Umbilical cord (tissue), 2 donors: ENCODE results near the gene CADM1. TPM values are rescaled to one million over a fixed set of nuclear protein-coding genes. Genes with fewer than 3 reads are reported as not detected.
A peak's percentile ranks its signal among the peaks of the same experiment; 100 is the strongest.

Experiments
- DNase-seq: peaks from one replicate; pipeline ENCODE4 v3.0.0-alpha.2; 2015; ENCODE audit warnings: low spot score
- total RNA-seq: library from RNA; depleted of rRNA; stranded (reverse); fragments of >200 nt; gene quantifications from one replicate; pipeline ENCODE4 v1.2.3, GENCODE V29; 2014; ENCODE audit warnings: low replicate concordance; ENCODE audit not compliant: insufficient read depth

Gene CADM1
- total RNA-seq, 1 donor from 2014 or later = 68.1 TPM

DNA sequence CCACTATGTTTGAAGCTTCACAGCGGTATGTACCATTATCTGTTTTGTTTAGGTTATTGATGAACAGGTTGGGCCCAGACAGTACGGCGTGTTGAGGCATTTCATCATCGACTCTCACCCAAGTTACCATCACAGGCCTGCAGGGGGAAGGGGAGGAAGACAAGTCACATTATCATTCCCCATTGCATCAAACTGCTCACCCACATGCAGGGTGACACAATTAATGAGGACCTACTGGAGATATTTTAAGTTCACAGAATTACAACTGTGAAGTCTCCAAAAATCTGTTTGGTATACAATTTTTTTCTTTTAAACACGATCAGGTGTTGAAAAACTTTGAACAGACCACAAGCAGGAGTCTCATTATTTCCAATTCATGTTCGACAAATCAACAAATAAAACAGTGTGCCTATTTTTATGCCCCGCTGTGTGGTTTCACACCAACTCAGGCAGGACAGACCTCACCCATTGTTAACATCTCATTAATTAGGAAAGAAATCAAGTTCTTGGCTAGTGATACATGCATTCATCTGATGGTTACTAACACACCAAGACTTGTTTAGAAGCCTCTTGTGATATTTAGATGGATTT is 289.5 kb downstream of the CADM1 start:
- no peak for DNase-seq

DNA sequence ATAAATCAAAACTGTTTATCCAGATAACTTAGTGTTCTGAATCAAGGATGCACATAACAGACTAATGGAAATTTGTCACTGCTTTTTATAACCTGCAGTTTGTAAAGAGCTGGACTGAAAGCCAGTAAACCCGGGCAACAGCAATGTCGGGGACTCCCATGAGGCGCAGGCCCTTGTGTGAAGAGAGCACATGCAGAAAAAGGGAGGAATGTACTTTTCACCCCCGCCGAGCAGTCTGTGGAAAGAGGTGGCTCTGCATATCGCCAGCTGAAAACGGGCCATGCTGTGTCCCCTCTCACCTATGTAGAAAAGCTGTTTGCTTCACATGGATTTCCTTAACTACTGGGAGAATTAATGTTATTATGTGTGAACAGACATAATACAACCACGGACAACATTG is 291.2 kb downstream of the CADM1 start:
- no peak for DNase-seq

DNA sequence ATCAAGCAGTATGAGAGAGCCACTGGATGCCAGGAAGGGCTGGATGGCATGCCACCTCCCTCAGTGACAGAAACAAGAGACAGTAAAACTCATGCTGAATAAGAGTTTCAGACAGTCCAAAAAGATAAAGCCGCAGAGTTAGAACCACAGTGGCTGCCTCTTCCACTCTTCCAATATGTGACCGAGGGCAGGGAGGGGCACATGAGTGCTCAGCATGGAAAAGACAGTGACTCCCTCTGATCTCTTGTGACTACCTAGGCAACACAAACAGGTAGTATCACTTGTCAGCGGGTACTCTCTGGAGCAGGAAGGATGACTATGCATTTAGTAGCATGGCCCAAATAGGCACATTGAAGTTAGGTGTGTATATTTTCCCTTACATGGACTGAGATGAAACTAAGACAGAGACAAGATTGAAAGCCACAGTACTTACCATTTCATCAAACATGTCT is 295.4 kb downstream of the CADM1 start:
- DNase-seq = no peak

DNA sequence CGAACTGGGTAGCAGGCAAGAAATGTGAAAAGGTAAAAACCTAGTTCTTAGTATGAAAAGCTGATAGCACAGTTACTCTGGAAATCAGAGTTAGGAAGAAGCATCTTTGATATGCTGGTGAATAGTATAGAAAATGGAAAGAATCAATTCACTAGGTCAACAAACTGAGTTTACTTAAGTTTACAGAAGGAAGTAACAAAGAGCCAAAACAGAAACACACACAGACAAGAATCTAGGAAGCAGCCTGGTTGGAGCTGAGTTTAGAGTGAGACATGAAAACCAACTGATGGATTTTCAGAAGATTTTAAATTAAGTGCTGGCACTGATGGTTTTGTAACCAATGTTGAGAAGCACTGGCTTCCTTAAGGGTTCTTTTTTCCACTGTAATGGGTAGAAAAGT is 296.3 kb downstream of the CADM1 start:
- no peak for DNase-seq

DNA sequence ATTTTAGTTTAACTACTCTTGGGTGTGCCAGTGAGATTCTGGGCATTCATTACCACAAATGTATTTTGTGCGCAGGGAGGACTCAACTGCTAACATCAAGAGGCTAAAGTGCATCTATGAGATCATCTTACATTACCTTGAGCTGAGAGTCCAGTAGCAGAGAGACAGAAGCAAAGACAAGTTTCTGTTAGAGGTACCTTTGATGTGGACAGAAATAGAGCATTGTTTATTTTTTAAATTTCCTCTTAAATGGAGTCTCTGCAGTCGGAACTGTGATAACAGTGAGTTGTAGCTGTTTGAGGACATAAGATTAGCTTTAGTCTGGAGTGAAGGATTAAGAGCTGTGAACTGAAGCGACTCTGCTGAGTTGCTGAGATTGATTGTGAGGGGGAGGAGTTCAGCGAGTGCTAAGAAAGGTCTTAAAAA is 297.0 kb downstream of the CADM1 start:
- no peak for DNase-seq

DNA sequence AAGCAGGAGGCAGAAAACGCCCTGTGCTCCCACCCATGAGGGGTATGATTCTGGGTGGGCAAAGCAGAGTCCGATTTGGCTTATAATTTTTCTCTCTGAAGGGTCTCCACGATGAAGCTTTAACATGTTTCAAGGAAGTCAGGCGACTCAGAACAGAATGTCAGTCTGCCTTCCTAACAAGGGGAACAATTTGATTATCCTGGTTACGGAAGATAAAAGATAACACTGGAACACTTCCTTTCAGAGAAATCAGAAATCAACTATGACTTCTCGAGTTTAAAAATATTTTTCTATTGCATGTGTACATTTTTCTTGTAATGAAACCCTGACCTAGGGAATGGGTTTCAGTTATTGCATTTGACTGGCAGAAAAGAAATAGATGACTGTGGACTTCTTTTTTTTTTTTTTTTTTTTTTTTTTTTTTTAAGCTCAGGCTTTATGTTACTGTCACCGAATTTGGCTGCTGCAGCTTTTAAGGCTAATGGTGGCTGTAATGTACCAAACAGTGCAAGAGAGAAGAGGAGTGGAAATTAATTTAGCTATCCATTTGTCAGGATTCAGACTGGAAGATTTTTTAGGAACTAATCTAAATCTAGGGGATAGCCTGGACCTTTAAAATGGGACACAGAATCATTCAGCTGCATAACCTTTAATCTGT is 297.7 kb downstream of the CADM1 start:
- no peak for DNase-seq

DNA sequence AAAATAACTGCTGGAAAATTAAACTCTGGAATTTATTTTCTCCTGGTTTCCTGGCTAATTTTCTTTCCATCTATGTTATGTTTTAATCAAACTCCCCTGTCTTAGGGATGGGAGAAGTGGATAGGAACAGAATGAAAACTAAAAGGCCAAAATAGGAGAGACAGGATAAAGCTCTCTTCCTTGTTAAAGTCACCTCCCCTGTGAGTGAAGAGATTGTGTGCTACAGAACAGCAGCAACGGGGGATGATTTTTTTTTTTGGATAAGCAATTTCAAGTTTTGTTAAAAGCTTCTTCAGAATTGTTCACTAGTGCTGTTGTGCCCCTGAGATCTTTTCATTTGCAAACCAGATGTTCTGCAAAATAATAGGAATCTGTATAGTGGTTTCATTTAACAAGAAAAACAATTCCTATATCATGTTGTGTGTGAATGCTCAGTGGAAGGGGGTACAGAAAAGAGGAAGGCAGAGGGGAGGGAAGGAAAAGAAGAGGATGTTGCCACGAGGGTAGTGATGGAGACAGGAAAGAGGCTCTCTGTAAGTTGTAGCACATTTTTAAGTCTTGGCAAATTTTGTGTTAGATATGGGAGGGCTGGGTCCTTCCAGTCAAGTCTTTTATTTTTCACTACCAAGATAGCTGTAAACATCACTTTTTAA is 301.2 kb downstream of the CADM1 start:
- no peak for DNase-seq

DNA sequence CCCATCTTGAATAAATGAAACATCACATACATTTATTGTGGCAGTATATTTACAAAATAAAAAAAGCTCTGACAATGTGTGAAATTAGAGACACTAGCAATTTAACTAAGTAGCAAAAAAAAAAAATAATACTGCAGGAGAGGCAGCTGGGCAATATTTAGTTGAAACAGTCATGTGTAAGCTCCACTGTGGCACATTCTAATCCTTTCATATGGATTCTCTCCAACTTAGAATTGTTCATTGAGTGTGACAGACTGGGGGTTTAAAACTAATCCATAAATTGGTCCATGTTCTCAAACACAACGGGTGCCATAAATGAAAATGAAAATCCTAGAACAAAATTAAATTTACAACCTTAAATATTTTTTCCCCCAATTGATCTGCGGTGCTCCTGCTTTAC is 302.1 kb downstream of the CADM1 start:
- no peak for DNase-seq

DNA sequence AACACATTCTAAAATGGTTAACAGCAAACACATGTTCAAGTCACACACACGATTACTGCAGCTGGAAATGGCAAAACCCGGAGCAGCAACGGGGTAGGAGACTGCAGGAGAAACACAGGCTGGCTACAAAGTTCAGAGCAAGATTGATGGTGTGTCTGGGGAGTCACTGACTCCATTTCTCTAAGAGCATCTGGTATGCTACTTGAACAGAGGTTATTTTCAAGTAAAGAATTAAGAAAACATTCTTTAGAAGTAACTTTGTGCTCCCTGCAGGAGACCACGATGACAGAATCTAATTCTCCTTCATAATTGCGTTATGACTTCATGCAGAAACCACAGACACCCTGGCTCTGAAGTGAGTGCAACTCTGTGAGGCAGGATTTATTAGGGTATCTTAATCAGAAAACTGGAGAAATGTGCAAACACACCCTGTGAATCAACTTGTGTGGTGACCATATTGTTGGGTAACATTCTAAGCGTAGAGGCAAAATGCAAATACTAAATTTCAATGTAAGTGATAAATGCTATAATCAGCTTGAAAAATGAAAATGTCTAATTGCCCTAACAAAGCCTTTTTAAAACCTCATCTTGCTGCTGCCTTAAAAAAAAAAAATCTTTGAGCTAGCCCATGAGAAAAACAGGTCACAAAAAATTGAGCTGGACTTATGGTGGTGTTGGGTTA is 303.0 kb downstream of the CADM1 start:
- peak; percentile 55 for DNase-seq

DNA sequence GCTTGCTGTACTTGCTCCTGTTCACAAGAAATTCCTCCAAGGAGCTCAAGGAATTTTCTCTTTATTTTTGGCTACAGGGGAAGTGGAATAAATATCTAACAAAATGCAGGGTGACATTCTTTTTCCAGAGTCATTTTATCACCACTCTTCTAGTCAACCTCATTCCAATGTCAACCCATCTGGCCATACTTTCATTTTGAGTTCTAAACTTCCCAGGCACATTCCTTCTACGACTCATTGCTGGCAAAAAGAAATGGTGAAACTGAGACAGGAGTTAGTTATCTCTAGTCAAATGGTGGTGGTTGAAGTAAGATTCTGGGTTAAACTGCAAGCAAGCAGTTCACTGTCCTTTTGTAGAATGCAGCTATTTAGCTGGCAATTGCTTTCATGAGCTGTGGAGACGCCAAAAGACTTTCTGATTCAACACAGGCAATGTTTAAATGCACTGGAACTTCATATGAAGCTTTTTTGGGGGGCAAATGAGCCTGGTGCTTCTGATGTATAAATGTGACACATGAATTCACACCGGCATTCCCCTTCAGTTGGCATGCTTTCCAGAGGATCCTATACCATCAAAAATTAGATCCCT is 304.6 kb downstream of the CADM1 start:
- DNase-seq = no peak

DNA sequence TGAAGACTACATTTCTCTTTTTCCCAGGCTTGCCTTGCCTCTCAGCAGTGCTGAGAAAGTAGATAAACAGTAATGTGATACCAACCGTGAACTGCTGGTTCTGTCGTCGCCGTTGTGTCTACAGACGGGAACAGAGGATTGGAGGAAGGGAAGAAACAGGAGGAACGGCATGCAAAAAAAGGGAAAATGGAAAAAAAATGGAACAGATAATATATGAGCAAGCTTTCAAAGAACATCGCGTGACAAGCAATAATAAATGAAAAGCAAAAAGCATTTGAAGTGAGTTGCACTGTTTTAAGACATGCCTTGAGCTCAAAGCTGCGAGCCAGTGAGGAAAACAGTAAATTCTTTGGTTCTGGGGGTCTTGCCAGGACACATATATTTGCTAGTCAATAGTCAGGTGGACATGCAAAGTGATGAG is 305.9 kb downstream of the CADM1 start:
- DNase-seq = no peak

DNA sequence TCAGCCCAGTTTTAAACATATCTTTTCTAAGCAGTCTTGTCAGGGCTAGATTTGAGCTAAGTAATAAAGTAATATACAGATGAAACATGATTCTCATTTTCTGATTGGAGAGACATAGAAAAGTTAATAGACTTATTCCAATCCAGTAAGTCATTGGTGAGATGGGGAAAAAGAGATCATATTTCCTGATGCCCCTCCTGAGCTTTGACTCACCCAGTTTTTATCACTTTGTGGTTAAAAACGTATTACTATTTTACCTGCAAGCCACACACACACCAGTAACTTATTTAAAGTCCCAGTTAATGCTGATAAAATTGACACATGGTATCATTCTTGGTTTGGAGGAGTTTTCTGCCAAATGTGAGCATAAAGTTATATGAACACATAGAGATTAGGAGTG is 306.8 kb downstream of the CADM1 start:
- DNase-seq = no peak

DNA sequence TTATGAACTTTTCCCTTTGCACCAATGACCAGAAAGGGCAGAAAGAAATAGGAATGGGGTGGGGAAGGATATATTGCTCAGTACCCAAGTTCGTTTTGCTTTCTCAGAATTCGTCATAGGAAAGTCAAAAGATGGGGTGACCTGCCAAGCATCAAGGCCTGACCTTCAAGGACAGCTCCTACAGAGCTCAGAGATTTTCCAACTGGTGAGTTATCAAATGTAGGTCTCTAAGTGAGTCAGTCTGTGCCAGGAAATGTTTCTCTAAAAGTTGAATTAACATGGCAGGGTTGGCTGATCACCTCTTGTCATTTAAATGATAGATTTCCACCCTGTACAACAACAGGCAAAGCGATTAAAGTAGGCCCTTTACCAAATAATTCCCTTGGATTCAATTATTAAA is 307.2 kb downstream of the CADM1 start:
- no peak for DNase-seq

DNA sequence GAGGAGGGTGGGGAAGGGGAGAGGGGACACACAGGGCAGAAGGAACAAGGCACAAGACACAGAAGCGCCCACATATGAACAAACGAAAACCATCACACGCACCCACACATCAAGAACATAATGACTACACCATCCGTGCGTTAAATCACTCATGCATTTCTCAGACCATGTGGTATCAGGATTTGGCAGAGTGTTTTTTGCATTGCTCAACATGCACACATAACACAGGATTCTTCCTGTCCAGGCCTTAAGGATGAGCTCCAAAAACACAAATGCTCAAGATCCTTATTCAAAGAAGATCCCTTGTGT is 309.5 kb downstream of the CADM1 start:
- peak; percentile 78 for DNase-seq

DNA sequence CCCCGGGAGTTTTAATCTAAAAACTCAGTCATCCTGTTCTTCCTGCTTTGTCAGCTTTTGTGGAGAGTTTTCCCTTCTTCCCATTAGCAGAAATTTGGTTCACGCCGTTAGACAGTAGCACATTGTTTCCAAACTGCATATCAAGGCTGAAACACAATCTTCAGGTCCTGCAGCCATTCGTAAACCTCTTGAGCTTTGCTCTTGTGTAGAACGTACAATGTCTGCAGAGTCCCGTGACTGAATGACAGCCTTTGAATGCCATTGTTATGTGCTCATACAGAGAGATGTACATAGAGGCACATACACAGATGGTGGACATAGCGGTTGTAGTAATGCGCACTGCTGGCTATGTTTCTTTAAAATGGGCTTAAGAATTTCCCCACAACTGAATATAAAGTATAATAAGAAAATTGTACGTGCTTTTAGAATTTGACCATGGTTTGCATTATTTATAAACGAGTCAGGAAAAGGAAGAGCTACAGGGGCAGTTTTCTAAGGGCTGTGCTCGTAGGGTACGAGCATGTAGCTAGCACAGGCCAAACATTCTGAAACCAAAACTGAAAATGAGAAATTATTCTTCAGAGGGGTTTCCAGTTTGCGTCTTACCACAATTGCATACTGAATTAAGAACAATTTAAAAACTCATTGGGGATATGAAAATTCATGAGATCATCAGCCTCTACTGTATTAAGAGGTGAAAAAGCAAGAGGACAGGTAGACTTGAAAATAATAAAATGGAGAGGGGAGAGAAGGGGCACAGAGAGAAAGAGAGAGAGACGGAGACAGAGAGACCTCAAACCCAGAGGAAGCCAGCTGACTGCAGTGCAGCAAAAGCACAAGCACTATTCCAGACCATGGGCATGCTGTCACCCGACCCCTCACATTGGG is 310.1 kb downstream of the CADM1 start:
- no peak for DNase-seq

DNA sequence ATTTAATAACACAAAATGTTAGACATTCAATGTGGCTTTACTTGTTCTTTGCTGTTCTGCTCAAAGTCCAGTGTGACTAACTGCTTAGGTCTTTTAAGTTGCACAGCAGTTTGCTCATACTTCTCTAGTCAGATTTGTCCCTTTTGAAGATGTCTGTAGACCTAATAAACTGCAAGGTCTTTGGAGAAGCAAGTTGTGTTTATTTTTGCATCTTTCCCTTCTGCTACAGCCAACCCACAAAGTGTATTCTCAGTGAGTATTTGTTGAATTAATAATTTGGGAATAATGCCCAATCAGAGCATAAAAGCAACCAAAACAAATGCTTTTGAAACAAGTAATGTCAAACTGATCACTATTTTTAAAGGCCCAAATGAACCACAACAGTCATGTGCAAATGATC is 312.5 kb downstream of the CADM1 start:
- DNase-seq = no peak

DNA sequence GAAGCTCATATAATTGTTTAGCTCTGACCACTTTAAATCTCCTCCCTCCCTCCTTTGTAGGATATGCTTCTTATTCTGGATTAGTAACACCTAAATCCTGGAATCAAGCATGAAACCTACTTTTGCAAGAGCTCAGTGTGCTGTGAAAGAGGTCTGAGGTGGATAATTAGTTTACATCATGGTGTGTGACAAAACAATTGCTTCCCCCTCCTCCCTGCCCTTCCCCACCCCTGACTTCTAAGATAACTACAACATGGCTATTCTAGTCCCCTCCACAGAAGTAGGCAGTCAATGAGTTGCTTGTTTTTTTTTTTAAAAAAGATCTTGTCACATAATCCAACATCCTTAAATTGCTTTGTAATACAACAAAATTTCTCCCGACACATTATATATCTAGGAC is 314.0 kb downstream of the CADM1 start:
- DNase-seq = no peak

DNA sequence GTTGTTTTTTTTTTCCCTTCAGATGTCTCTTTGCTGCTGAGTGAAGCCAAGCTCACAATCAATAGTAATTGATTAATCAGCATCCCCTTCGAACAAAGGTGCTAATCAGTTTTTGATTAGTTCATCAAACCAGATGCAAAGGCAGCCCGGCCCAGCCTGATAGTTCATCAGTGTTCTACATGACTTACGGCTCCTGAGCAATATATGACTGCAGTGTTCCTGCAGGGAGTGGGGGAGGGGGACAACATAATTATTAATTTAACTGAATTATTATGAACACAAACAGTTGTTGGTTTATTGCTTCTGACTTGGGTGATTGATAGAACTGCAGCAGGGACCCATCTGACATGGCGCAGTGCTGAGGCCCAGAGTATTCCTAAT is 315.3 kb downstream of the CADM1 start:
- no peak for DNase-seq

DNA sequence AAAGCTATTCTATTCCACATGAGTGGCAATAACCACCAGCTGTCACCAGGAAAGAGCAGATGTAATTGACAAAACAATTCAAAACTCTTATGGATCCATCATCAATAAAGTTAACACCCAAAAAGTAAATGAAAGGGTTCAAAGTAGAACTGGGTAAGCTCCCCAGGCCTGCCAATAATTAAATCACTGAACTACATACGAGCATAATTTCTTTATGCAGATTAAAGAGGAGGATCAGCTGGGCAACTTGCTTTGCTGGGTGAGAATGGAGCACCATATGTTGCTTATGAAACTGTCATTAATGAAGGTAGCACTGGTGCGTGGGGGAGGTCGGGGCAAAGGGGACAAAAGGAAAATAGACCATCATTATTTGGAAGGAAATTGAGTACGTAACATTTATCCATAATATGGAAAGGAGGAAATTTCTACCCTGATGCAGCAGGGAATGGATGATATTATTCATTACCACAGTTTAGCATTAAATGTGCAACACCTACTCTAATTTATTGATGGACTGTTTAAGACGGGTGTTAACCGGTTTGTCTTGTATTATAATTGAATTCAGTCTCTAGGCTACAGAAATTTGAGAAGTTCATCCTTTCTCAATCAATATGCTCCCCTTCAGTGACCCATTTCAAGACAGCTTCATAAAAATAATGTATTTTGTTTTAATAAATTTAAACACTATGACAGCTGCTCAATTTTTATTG is 315.9 kb downstream of the CADM1 start:
- DNase-seq = no peak

DNA sequence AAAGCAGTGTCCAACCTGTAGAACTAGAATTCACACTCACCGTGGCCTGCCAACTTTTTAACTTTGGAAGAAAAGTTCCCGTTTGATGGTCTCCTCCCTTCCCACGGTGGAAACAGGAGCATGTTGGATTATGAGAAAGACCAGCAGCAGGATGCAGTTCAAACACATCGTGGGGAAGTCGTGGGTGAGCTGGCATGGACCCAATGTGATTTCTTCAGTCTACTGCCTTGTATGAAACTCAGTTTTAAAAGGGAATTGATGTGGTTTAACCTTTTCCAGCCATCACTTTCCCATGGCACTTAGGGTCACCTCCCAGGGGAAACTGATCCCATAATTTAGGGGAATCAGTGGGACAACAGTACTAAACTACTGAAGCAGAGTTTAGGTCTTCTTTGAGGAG is 318.3 kb downstream of the CADM1 start:
- DNase-seq = no peak

DNA sequence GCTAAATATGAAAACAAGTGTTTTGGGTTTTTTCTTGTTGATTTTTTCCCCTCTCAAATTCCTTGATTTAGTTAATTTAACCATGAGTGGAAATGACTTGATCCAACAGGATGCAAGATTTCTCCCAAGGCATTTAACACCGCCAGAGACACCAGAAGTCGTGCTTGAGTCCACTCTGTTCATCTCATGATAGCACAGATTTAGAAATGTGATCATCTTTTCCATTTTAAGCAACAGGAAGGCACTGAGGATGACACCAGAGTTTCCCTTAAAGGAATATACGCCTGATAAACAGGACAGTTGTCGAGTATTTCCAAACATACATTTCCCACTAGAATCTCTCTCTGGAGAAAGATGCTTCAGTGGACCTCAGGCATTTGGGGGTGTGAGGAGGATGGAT is 318.7 kb downstream of the CADM1 start:
- peak; percentile 24 for DNase-seq
